Astrocyte of the spinal cord (primary cell): ENCODE measurements around the gene WDR70.
"Not testable (repeated sequence)": the region's sequence is repeated elsewhere in the genome, so short reads cannot be mapped to it uniquely, and the experiment has no call there.

Experiments used
- DNase-seq: peaks from one replicate; pipeline ENCODE4 v3.0.0; 2011; ENCODE audit warnings: low read depth, low spot score
- H3K4me3 ChIP-seq: 2 replicates; pipeline ENCODE4 v1.5.1; 2011; ENCODE audit warnings: low read depth, mild to moderate bottlenecking, low read length, moderate library complexity
- in situ Hi-C: cut with HindIII; loops from 2 replicates; pipeline ENCODE4 v1.10.0; 2017; ENCODE audit warnings: low sequenced_read_pairs
- TF ChIP-seq, protein P1 (sequence below): IDR thresholded peaks from 2 replicates; pipeline ENCODE4 v1.5.1; 2012; ENCODE audit warnings: low read depth, mild to moderate bottlenecking, low read length, inconsistent platforms

WDR70 gene

DNA sequence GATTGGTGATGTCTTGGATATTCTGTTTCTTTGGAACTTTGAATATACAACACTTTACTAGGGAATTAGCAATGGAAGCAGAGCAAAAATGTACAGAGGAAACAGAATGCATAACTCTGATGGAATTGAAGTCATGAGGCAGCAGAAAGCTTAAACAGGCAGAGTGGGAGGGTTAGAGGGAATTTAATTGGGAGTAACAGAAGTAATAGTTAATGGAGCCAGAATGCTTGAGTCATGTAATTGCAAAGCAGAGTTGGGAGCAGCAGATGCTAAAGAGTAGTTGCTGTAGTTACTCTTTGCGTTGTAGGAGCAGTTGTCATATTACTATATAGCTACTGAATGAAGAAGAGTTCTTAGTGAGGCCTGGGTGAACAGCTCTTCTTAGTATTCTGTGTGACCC, 90.3 kb downstream of the WDR70 start:
- H3K4me3 ChIP-seq, DNase-seq, in situ Hi-C loops: not testable (repeated sequence)

DNA sequence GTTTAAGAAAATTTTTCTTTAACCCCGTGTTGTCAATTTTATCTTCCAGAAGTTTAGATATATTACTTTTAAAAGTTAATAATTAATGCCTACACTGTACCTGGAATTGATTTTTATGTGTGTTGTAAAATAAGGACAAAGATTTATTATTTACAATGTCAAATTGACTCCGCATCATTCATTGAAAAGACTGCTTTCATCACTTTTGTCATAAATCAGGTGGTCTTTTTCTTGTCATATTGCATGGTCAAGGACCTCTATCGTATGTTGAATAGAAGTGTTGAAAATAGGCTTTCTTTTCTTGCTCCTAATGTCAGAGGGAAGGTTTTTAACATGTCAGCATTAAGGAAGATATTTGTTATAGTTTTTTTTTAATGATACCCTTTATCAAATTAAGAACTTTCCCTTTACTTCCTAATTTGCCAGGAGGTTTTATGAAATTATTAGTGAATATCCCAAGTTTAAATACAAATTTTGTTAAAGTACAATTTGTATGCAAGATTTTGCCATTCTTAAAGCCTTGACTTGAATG, 92.6 kb downstream of the WDR70 start:
- DNase-seq: no peak
- in situ Hi-C loops: no loop called here
- TF ChIP-seq, protein P1, sequence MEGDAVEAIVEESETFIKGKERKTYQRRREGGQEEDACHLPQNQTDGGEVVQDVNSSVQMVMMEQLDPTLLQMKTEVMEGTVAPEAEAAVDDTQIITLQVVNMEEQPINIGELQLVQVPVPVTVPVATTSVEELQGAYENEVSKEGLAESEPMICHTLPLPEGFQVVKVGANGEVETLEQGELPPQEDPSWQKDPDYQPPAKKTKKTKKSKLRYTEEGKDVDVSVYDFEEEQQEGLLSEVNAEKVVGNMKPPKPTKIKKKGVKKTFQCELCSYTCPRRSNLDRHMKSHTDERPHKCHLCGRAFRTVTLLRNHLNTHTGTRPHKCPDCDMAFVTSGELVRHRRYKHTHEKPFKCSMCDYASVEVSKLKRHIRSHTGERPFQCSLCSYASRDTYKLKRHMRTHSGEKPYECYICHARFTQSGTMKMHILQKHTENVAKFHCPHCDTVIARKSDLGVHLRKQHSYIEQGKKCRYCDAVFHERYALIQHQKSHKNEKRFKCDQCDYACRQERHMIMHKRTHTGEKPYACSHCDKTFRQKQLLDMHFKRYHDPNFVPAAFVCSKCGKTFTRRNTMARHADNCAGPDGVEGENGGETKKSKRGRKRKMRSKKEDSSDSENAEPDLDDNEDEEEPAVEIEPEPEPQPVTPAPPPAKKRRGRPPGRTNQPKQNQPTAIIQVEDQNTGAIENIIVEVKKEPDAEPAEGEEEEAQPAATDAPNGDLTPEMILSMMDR: no peak
- no peak overlapping the region for H3K4me3 ChIP-seq

DNA sequence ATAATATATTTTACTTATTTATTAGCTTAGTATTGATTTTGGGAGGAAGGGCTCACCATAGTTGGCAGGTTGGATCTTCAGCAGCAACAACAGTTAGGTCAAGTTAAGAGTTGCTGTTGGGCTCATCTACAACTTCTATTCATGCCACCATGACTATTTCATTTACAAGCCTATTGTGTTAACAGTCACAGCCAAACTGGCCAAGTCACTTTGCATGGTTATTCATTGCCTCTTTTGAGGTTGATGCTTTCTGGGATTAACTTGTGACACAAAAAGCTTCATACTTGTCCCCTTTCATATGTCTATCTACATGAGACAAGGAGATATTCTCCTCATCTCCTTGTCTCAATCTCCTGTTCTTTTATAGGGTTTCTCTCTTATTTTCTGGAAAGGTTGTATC, 98.3 kb downstream of the WDR70 start:
- in situ Hi-C loops: no loop called here
- H3K4me3 ChIP-seq: no peak overlapping the region
- DNase-seq: no peak
- TF ChIP-seq, protein P1: no peak

DNA sequence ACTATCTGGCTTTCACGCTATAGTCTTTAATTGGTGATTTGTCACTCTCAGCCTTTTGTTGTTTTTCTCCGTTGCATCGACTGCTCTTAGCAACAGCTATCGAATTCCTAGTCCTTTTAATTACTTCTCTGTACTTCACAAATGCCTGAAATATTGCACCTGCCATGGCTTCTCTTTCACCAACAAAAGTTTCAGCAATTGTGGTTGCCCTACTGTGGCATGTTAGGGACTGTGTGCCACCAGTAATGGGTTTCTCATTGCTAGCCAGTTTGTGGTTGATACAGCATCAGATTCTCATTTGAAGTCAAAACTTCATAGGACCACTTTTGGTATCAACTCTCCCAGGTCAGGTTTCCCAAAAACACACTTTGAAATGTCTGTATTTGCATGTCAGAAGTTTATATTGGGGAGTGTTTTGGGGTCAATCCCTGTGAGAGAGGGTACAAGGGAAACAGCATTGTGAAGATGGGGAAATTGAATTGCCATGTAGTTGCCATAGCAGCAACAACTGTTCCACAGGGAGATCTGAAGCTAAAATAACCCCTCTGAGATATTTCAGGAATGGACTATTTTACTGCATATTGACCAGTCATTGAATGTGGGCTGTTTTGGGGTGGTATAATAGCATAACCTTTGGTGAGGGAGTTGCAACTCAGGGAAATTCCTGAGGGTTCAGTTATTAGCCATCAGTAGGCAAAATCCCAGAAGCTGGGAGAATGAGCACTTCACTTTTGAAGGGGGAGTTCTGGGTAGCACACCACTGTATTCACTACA, 99.2 kb downstream of the WDR70 start:
- TF ChIP-seq, protein P1: no peak
- DNase-seq: no peak
- in situ Hi-C loops: no loop called here

DNA sequence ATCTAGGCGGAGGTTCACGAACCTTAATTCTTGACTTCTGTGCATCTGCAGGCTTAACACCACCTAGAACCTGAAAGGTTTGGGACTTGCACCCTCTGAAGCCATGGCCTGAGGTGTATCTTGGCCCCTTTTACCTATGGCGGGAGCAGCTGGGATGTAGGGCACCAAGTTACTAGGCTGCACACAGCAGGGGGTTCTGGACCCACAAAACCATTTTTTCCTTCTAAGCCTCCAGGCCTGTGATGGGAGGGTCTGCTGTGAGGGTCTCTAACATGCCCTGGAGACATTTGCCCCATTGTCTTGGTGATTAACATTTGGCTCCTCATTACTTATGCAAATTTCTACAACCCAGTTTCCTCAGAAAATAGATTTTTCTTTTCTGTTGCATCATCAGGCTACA, 102.3 kb downstream of the WDR70 start:
- DNase-seq, H3K4me3 ChIP-seq, in situ Hi-C loops: not testable (repeated sequence)

More for the DNA sequence above, 99.2 kb downstream of the WDR70 start:
- no peak overlapping the region for H3K4me3 ChIP-seq

DNA sequence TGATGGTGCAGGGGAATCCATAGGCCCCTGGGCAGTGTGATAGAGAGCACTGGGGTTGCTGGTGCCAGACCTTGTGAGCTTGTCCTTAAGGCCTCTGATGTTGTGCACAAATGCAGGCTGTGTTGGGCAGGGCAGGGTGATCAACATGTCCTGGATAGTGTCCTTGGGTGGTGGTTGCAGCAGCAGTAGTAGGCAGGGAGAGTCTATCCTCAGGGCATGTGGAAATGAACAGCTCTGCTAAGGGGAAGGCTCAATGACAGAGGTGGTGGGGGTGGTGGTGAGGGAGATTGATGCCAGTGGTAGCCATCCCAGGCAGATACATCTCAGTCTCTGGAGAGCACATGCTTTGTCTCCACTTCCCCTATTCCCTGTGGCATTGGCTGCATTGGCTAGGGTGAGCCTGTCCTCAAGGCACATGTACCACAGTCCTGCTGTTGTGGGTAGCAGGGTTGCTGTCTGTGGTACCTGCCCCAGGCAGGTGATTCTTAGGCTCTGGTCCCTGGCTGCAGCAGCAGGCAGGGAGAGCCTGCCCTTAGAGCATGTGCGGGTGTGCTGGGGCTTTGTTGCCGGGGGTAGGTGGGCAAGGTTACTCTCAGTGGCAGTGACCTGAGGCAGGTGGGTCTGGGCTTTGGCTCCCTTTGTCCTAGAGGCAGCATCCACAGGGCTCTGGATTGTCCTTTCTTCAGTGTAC, 111.1 kb downstream of the WDR70 start:
- no peak overlapping the region for H3K4me3 ChIP-seq
- DNase-seq: no peak
- in situ Hi-C loops: no loop called here
- TF ChIP-seq, protein P1: no peak

DNA sequence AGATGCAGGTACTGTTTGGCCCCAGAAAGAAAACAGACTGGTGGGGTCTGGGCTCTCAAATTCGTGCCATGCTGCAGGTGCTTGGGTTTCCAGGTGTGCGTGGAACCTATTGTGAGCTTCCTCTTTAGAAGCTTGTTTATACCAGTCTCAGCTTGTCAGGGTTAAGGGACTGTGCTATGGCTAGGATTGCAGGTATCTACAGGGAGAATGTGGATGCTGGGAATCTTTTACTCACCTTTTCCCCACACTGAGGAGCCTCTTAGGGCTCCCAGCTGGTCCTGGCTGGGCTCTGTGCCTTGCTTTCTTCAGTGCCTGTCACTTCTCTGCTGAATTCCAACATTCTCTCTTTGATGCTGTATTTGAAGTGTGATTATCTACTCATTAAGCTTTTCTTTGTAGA, 111.8 kb downstream of the WDR70 start:
- in situ Hi-C loops: no loop called here
- H3K4me3 ChIP-seq: no peak overlapping the region
- DNase-seq: no peak

More for the DNA sequence above, 111.8 kb downstream of the WDR70 start:
- TF ChIP-seq, protein P1: no peak
